Parietal lobe (tissue), 1 donor: ENCODE results near the gene MMP8. TPM values are rescaled to one million over a fixed set of nuclear protein-coding genes. Genes with fewer than 3 reads are reported as not detected.

Experiments used
- total RNA-seq: library from RNA; depleted of rRNA; stranded (reverse); fragments of >200 nt; gene quantifications from one replicate; pipeline ENCODE4 v1.2.3, GENCODE V29; 2014

The MMP8 gene
- total RNA-seq, result not detected

GRCh38 chr11:102724904-102725500, at the start of gene MMP8:
MMP8 (minus strand) TSS chr11:102724954; CDS start chr11:102724855, 99 bp downstream.

DNA sequence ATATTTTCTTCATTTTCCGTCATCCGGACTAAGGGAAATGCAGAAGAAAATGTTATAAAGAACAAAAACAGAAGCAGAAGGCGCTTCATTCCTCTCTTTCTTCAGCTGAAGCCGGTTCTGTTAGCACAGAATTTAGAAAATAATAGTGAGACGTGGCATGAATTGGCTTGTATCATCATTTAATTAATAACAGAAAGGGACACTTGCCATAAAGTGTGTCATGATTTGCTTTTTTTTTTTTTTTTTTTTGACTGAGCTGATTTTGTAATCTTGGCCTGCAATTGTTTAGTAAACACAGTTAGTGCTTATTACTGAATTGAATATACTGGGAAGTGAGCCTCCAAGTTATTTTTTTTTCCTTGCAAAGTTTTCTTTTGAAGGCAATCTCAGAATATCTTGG, 19.1 kb downstream of the MMP8 start, which contains the start of gene MMP27:
MMP27 (minus strand) TSS at position 144 of the 400 bp plus-strand sequence; CDS start at position 89, 55 bp downstream.

Other genes starting within 250 kb of the MMP8 start
- gene MMP7, start 194.2 kb downstream of the MMP8 start, total RNA-seq, result not detected
- gene MMP20, start 99.6 kb downstream of the MMP8 start, total RNA-seq, result not detected
- gene MMP27, start 19.2 kb downstream of the MMP8 start, total RNA-seq, result not detected
- not detected for gene MMP10, start 55.7 kb upstream of the MMP8 start, total RNA-seq
- gene MMP1, start 73.2 kb upstream of the MMP8 start, total RNA-seq, result not detected
- gene MMP3, start 118.7 kb upstream of the MMP8 start, total RNA-seq, result not detected
- not detected for gene MMP12, start 150.0 kb upstream of the MMP8 start, total RNA-seq
- not detected for gene MMP13, start 230.8 kb upstream of the MMP8 start, total RNA-seq